Measurements from ENCODE around the gene PMM2.

PMM2 gene

DNA sequence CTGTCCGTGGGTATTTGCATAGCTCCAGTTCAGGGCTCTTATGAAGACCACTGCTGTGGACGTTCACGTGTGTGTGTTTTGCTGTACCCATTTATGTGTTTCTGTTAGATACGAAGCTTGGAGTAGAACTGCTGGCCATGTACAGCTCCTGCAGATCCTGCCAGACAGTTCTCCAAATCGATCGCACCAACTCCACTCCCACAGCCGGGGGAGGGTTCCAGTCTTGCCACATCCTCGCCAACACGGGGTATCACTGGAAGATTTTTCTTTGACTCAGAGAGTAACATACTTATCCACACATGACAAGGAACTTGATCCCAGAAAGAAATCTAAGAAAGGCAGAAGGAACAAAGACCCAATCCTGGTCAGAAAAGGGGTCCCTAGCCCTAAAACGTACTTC lies 37.6 kb upstream of the PMM2 start:
- no peak for DNase-seq (ENCODE audit: low read depth)
- no peak overlapping the region for H3K4me3 ChIP-seq (ENCODE audit: low read depth, low read length)
- TF ChIP-seq, protein P1, sequence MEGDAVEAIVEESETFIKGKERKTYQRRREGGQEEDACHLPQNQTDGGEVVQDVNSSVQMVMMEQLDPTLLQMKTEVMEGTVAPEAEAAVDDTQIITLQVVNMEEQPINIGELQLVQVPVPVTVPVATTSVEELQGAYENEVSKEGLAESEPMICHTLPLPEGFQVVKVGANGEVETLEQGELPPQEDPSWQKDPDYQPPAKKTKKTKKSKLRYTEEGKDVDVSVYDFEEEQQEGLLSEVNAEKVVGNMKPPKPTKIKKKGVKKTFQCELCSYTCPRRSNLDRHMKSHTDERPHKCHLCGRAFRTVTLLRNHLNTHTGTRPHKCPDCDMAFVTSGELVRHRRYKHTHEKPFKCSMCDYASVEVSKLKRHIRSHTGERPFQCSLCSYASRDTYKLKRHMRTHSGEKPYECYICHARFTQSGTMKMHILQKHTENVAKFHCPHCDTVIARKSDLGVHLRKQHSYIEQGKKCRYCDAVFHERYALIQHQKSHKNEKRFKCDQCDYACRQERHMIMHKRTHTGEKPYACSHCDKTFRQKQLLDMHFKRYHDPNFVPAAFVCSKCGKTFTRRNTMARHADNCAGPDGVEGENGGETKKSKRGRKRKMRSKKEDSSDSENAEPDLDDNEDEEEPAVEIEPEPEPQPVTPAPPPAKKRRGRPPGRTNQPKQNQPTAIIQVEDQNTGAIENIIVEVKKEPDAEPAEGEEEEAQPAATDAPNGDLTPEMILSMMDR (IDR thresholded peaks at IDR 0.05; ENCODE audit: insufficient read depth, low read depth, low read length, missing control alignments), result no peak

DNA sequence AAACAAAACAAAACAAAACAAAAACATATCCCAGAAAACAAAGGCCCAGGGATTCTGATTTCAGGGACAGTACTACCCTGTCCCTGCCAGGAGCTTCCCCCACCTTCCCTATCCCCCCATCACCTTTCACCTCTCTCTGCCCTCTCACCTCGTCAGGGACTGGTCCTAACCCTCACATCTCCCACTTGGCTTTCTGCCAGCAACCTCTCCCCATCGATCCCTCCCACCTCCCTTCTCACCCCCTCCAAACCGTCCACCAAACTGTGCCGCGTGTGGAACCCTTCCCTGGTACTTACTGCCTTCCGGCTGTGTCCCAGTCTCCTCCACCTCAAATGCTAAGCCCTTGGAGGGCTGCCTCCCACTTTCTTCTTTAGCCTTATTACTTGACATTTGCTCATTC lies 36.6 kb upstream of the PMM2 start:
- DNase-seq (ENCODE audit: low read depth), result no peak
- H3K4me3 ChIP-seq (ENCODE audit: low read depth, low read length), result no peak overlapping the region
- TF ChIP-seq, protein P1 (IDR thresholded peaks at IDR 0.05; ENCODE audit: insufficient read depth, low read depth, low read length, missing control alignments), result no peak

DNA sequence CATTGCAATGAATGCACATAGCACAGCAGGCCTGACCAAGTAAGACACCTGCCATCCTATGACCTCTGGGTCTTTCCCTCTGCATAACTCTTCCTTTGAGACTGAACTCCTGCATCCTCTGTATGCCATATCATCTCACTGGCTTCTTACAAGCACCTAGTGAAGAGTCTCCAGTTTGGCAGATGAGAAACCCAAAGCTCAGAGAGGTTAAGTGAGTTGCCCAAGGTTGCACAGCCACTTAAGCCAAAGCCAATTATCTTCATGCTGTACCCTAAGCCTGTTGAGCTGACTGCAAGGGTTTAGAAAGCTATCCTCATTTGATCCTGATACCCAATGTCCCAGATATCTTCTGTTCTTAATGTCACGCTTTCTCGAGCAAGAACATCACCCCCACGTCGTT lies 35.4 kb upstream of the PMM2 start:
- TF ChIP-seq, protein P1 (IDR thresholded peaks at IDR 0.05; ENCODE audit: insufficient read depth, low read depth, low read length, missing control alignments), result no peak

DNA sequence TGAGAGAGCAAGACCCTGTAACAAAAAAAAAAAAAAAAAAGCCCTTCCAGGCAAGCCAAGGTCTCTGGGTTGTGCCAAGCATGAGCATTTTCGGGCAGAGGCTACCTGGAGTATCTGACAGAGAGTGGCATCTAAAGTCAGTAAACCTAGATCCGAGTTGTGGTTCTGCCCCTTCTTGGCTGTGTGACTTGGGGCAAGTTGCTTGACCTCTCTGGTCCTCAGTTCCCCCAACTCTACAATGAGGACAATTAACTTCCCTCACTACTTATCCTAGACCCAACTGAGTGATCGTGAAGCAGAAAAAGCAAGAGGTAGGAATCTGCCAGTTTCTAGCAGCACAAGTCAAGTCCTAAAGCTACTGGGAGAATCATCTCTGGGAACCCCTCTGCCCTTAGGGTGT lies 34.6 kb upstream of the PMM2 start:
- TF ChIP-seq, protein P1 (IDR thresholded peaks at IDR 0.05; ENCODE audit: insufficient read depth, low read depth, low read length, missing control alignments), result no peak

More for the DNA sequence above, 35.4 kb upstream of the PMM2 start:
- DNase-seq (ENCODE audit: low read depth), result no peak
- H3K4me3 ChIP-seq (ENCODE audit: low read depth, low read length), result no peak overlapping the region

DNA sequence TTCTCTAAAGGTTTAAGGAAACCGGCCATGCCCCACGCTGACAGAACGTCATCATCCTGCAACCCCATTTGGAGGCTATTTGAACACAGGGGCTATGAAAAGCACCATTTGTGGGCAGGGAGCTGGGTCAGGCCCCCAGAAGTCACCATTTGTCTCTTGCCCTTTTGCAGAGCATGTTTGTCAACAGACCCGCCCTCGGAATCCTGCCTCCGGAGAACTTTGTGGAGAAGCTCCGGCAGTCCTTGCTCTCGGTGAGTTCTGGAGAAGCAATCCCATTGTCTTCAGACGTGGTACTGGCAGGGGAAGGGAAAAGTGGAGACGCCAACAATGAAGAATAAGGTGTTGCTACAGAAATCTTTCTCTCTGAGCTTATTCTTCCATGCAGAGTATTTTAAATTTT lies 33.7 kb upstream of the PMM2 start:
- H3K4me3 ChIP-seq (ENCODE audit: low read depth, low read length), result no peak overlapping the region
- DNase-seq (ENCODE audit: low read depth), result no peak
- TF ChIP-seq, protein P1 (IDR thresholded peaks at IDR 0.05; ENCODE audit: insufficient read depth, low read depth, low read length, missing control alignments), result no peak

More for the DNA sequence above, 34.6 kb upstream of the PMM2 start:
- DNase-seq (ENCODE audit: low read depth), result no peak
- no peak overlapping the region for H3K4me3 ChIP-seq (ENCODE audit: low read depth, low read length)

DNA sequence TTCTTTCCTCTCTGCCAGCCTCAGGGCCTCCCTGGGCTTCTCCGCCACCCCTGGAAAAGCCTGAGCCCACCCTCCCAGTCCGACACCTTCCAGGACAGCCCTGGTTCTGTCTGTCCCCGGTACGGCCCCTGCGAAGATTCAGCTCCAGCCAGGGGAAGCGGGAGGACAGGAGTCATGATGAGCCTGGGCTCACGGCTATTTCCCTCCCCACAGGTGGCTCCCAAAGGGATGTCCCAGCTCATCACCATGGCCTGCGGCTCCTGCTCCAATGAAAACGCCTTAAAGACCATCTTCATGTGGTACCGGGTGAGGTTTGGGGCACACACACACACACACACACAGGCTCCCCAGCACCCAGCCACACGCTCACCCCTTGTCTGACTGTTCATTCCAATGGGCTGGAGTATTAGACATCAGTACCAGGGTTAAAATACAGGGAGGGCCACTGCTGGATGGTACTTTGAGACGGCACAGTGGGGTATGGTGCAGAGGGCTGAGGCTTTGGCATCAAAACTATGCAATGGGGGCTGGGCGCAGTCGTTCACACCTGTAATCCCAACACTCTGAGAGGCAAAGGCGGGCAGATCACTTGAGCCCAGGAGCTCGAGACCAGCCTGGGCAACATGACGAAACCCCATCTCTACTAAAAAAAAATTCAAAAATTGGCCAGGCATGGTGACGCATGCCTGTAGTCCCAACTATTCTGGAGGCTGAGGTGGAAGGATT lies 33.0 kb upstream of the PMM2 start:
- TF ChIP-seq, protein P1 (IDR thresholded peaks at IDR 0.05; ENCODE audit: insufficient read depth, low read depth, low read length, missing control alignments), result no peak
- no peak overlapping the region for H3K4me3 ChIP-seq (ENCODE audit: low read depth, low read length)
- DNase-seq (ENCODE audit: low read depth), result no peak

DNA sequence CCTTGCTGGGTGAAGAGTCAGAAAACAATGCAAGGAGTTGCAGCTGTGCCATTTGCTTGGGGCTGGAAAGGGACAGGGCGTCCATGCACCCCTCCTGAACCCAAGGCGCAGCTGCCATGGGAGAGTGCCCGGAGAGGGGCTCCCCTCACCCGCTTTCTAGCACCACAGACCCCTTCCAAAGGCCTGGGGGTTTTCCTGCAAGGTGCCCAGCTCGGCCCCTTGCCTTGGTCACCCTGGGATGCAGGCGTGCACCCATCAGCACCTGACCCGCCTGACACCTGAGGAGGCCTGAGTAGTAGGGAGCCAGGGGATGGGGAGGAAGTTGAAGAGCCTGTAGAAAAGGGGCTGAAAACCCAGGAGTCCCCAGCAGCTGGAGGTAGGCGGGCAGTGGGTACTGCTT lies 30.5 kb upstream of the PMM2 start:
- no peak for DNase-seq (ENCODE audit: low read depth)

More for the DNA sequence above, 30.5 kb upstream of the PMM2 start:
- no peak overlapping the region for H3K4me3 ChIP-seq (ENCODE audit: low read depth, low read length)
- TF ChIP-seq, protein P1 (IDR thresholded peaks at IDR 0.05; ENCODE audit: insufficient read depth, low read depth, low read length, missing control alignments), result no peak

All from GM12865 (cell line).